Measurements from ENCODE around the gene TRAK2. TPM values are rescaled to one million over a fixed set of nuclear protein-coding genes. Genes with fewer than 3 reads are reported as not detected.

The TRAK2 gene
- total RNA-seq, 1 experiment from 2014 or later = 12.8 TPM

DNA sequence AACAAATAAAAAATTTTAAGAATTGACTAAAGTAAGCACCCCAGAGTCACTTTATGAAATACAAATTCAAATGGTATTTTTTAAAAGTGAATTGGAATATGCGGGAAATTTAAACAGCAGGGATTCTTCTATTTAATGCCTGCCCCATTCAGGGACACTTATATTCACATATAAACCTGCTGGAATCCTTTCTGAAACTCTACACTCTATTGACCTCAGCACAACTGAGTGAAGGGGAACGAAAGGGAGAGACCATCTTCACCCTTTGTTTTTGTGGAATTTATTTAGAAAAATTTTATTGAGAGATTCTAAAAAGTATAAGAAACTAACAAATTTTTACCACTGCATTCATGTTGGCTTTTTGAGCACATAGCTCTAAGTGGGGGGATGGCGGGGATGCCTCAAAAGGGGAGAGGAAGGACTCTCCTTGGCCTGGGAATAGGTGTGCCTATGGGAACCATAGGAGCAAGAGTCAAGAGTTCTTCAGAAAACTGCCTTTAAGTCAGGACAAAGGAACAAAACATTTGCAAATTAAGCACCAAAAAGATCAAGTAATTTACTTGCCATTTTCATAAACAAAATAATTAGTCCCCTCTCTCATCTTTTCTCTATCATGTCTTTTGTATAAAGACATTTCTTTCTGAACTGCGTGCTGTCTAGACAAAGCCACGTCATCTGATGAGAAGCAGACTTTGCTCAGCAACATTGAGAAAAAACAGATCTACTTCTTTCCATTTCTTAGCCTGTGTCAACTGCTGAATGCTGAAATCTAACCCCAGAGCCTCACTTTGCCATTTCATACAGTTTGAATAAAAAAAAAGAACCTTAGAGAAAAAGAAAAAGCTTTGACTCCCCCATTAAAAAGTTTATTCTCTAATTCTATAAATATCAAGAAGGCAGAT, 72.5 kb downstream of the TRAK2 start (continued):
- TF ChIP-seq, protein P1, sequence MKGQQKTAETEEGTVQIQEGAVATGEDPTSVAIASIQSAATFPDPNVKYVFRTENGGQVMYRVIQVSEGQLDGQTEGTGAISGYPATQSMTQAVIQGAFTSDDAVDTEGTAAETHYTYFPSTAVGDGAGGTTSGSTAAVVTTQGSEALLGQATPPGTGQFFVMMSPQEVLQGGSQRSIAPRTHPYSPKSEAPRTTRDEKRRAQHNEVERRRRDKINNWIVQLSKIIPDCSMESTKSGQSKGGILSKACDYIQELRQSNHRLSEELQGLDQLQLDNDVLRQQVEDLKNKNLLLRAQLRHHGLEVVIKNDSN (CRISPR knock-in tag; IDR thresholded peaks at IDR 0.05) = no peak
- no peak for TF ChIP-seq NFATC4 (CRISPR knock-in tag; IDR thresholded peaks at IDR 0.05)
- TF ChIP-seq, protein P2, sequence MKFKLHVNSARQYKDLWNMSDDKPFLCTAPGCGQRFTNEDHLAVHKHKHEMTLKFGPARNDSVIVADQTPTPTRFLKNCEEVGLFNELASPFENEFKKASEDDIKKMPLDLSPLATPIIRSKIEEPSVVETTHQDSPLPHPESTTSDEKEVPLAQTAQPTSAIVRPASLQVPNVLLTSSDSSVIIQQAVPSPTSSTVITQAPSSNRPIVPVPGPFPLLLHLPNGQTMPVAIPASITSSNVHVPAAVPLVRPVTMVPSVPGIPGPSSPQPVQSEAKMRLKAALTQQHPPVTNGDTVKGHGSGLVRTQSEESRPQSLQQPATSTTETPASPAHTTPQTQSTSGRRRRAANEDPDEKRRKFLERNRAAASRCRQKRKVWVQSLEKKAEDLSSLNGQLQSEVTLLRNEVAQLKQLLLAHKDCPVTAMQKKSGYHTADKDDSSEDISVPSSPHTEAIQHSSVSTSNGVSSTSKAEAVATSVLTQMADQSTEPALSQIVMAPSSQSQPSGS (CRISPR knock-in tag; IDR thresholded peaks at IDR 0.05; ENCODE audit: borderline replicate concordance, low read depth) = no peak
- TF ChIP-seq ZNF423 (CRISPR knock-in tag; IDR thresholded peaks at IDR 0.05) = no peak
- TF ChIP-seq CREM (CRISPR knock-in tag; IDR thresholded peaks at IDR 0.05) = no peak
- TF ChIP-seq, protein P3, sequence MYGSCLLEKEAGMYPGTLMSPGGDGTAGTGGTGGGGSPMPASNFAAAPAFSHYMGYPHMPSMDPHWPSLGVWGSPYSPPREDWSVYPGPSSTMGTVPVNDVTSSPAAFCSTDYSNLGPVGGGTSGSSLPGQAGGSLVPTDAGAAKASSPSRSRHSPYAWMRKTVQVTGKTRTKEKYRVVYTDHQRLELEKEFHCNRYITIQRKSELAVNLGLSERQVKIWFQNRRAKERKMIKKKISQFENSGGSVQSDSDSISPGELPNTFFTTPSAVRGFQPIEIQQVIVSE (CRISPR knock-in tag; IDR thresholded peaks at IDR 0.05; ENCODE audit: borderline replicate concordance) = no peak
- no peak for TF ChIP-seq FOXK1 (CRISPR knock-in tag; IDR thresholded peaks at IDR 0.05)
- no peak for TF ChIP-seq PRRX2 (CRISPR knock-in tag; IDR thresholded peaks at IDR 0.05)
- no peak for TF ChIP-seq ETV6 (CRISPR knock-in tag; IDR thresholded peaks at IDR 0.05)

DNA sequence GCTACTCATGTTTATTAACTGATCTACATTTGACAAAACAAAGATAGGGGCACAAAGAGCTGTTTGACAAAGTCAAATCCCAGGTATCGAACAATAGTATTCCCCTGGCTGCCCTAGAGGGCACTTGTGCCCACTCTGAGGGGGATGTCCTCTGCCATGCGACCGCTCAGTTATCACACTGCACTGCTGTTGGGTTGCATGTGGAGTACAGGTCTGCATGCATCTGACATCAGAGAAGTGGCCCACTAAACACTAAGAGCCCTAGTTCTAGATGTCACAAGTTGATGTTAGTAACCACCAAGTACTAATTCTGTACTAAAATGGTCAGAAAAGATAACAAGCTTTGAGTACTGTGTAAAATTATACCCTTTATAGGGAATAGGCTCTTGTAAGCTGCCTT, 74.0 kb downstream of the TRAK2 start:
- Mint-ChIP-seq H3K27me3 (ENCODE audit: low read depth) (no peaks in the 10 kb centered on the region), H3K9me3 (peaks cover 11% of the 10 kb centered on the region), H3K4me3 (no peak overlapping the region), H3K27ac (no peak overlapping the region), H3K36me3 (peaks cover 20% of the 10 kb centered on the region), H3K4me1 (peaks cover 11% of the 10 kb centered on the region)
- DNase-seq (ENCODE audit: low spot score) = no peak
- CTCF ChIA-PET = interaction anchor here (1.1 kb wide), 1 partner anchor 145 kb away, joined by 3 read pairs; no protein-coding TSS in a partner anchor
- ATAC-seq = no peak
- POLR2A ChIA-PET = no interaction called here
- TF ChIP-seq, protein P4, sequence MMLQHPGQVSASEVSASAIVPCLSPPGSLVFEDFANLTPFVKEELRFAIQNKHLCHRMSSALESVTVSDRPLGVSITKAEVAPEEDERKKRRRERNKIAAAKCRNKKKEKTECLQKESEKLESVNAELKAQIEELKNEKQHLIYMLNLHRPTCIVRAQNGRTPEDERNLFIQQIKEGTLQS (CRISPR knock-in tag; conservative IDR thresholded peaks at IDR 0.05) = no peak
- TF ChIP-seq, protein P5, sequence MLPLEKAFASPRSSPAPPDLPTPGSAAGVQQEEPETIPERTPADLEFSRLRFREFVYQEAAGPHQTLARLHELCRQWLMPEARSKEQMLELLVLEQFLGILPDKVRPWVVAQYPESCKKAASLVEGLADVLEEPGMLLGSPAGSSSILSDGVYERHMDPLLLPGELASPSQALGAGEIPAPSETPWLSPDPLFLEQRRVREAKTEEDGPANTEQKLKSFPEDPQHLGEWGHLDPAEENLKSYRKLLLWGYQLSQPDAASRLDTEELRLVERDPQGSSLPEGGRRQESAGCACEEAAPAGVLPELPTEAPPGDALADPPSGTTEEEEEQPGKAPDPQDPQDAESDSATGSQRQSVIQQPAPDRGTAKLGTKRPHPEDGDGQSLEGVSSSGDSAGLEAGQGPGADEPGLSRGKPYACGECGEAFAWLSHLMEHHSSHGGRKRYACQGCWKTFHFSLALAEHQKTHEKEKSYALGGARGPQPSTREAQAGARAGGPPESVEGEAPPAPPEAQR (CRISPR knock-in tag; IDR thresholded peaks at IDR 0.05) = no peak
- TF ChIP-seq GRHL2 (CRISPR knock-in tag; IDR thresholded peaks at IDR 0.05; ENCODE audit: insufficient replicate concordance, severe bottlenecking) = no peak
- TF ChIP-seq, protein P6, sequence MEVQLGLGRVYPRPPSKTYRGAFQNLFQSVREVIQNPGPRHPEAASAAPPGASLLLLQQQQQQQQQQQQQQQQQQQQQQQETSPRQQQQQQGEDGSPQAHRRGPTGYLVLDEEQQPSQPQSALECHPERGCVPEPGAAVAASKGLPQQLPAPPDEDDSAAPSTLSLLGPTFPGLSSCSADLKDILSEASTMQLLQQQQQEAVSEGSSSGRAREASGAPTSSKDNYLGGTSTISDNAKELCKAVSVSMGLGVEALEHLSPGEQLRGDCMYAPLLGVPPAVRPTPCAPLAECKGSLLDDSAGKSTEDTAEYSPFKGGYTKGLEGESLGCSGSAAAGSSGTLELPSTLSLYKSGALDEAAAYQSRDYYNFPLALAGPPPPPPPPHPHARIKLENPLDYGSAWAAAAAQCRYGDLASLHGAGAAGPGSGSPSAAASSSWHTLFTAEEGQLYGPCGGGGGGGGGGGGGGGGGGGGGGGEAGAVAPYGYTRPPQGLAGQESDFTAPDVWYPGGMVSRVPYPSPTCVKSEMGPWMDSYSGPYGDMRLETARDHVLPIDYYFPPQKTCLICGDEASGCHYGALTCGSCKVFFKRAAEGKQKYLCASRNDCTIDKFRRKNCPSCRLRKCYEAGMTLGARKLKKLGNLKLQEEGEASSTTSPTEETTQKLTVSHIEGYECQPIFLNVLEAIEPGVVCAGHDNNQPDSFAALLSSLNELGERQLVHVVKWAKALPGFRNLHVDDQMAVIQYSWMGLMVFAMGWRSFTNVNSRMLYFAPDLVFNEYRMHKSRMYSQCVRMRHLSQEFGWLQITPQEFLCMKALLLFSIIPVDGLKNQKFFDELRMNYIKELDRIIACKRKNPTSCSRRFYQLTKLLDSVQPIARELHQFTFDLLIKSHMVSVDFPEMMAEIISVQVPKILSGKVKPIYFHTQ (CRISPR knock-in tag; IDR thresholded peaks at IDR 0.05) = no peak
- TF ChIP-seq TEAD4 (CRISPR knock-in tag; IDR thresholded peaks at IDR 0.05) = no peak
- TF ChIP-seq, protein P7, sequence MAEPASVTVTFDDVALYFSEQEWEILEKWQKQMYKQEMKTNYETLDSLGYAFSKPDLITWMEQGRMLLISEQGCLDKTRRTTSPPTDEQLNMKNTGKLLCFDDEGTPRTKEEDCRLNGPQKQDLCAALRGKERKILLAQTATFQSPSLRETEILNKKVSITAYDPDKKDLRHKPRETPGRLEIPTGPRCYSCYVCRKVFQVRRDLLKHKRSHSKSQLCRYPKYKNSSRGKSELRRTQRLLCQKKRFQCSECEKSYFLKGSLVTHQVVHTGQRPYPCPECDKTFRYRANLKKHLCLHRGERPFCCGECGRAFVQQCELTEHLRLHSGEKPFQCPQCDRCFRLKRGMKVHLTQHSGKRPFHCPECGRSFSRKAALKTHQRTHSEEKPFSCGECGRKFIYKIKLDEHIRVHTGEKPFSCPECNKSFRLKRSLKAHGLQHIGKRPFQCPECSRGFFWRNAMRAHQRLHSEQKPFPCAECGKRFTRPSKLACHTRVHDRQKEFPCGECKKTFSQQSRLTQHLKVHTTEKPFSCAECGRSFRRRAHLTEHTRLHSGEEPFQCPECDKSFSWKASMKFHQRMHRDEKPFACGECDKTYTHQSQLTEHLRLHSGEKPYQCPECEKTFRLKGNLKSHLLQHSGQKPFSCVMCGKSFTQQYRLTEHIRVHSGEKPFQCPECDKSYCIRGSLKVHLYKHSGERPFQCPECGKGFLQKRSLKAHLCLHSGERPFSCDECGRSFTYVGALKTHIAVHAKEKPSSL (CRISPR knock-in tag; conservative IDR thresholded peaks at IDR 0.05) = no peak
- no peak for TF ChIP-seq ZNF317 (CRISPR knock-in tag; IDR thresholded peaks at IDR 0.05; ENCODE audit: borderline replicate concordance, low read depth)
- no peak for TF ChIP-seq CREM (CRISPR knock-in tag; IDR thresholded peaks at IDR 0.05)

Data from WTC11 (cell line).